Camera-type eye (tissue), 1 donor: Measurements from ENCODE around the gene MIS12. TPM values are rescaled to one million over a fixed set of nuclear protein-coding genes. Genes with fewer than 3 reads are reported as not detected.

Experiments
- total RNA-seq: library from RNA; depleted of rRNA; stranded (reverse); fragments of >200 nt; gene quantifications from one replicate; pipeline ENCODE4 v1.2.3, GENCODE V29; 2014

MIS12 gene, protein sequence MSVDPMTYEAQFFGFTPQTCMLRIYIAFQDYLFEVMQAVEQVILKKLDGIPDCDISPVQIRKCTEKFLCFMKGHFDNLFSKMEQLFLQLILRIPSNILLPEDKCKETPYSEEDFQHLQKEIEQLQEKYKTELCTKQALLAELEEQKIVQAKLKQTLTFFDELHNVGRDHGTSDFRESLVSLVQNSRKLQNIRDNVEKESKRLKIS
- total RNA-seq, result 30.3 TPM

GRCh38 chr17:5486206-5487124 is at the start of gene MIS12:
TSS of gene MIS12 (plus strand) at chr17:5486566. CDS start at chr17:5488863, 2,297 bp downstream.

DNA sequence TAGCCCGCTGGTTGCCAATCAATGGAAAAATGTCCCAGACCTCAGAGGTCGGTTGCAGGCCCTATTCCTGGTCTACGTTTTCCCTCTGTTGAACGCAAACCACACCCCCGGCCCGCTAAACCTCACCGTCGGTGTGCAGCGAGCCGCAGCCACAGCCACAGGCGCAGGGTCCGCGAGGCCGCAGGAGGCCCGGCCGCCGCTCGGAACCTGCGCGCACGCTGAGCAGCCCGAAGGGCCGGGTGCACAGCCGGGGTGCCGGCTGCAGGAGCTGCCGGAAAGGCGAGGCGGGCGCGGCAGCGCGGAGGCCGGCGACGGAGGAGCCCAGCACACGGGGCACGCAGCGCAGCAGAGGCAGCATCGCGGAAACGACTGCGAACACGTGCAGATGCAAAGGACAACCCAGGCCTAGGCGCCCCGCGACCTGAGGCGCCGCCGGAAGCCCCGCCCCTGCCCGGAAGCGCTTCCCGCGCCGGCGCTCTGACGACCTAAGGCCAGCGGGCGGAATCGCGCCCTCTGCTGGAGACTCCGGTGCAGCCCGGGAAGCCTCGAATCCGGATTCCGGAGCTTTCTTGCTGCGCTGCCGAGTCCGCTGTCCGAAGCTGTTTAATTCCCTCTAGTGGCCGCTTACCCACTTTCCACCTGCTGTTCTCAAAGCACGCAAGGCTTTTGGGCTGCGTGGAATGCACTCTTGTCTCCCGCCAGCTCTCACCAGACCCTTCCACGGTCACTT is 47.5 kb upstream of the MIS12 start, which contains the start of gene C1QBP:
Gene C1QBP (minus strand): TSS at position 440 of the 730 bp plus-strand sequence. CDS start 82 bp downstream, at position 358.

GRCh38 chr17:5485270-5486205 is 828 bp upstream of the MIS12 start, which contains the start of gene DERL2:
TSS of gene DERL2 (minus strand) at chr17:5486178. CDS start at chr17:5486161, 17 bp downstream.

Other genes starting within 250 kb of the MIS12 start
- 89.4 TPM for gene RABEP1, start 204.3 kb upstream of the MIS12 start, total RNA-seq
- 87.0 TPM for gene NUP88, start 66.9 kb upstream of the MIS12 start, total RNA-seq
- gene RPAIN, start 66.4 kb upstream of the MIS12 start, total RNA-seq, result 83.3 TPM
- gene C1QBP, start 47.4 kb upstream of the MIS12 start, total RNA-seq, result 104 TPM
- gene DHX33, start 17.6 kb upstream of the MIS12 start, total RNA-seq, result 16.8 TPM
- 42.9 TPM for gene DERL2, start 388 bp upstream of the MIS12 start, total RNA-seq
- 57.1 TPM for gene NLRP1, start 97.9 kb downstream of the MIS12 start, total RNA-seq